Measurements from ENCODE around the gene LLCFC1.

DNA sequence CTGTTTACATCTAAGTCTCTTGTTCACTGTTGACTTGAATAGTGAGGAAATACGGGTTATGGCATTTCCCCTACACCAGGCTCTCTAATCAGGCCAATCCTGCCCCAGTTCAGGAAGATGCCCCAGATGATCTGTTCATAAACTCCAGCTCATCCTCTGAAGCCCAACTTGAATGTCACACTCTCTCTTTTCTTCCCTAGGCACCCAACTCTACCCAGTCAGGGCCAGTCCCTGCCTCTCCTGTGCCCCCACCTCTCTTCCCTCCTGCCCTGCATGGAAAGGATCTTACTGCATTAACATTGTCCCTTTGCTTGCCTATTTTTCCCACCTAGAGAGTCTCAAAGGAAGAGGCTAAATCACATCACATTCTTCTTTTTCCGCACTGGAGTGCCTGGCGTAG lies 43.1 kb upstream of the LLCFC1 start:
- TF ChIP-seq, protein P1, sequence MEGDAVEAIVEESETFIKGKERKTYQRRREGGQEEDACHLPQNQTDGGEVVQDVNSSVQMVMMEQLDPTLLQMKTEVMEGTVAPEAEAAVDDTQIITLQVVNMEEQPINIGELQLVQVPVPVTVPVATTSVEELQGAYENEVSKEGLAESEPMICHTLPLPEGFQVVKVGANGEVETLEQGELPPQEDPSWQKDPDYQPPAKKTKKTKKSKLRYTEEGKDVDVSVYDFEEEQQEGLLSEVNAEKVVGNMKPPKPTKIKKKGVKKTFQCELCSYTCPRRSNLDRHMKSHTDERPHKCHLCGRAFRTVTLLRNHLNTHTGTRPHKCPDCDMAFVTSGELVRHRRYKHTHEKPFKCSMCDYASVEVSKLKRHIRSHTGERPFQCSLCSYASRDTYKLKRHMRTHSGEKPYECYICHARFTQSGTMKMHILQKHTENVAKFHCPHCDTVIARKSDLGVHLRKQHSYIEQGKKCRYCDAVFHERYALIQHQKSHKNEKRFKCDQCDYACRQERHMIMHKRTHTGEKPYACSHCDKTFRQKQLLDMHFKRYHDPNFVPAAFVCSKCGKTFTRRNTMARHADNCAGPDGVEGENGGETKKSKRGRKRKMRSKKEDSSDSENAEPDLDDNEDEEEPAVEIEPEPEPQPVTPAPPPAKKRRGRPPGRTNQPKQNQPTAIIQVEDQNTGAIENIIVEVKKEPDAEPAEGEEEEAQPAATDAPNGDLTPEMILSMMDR (IDR thresholded peaks at IDR 0.05 in 4 of 5, conservative IDR thresholded peaks at IDR 0.05 in 1 of 5): no peak
- no peak for TF ChIP-seq POLR2A (IDR thresholded peaks at IDR 0.05)
